HuH-7.5 (cell line): ENCODE results near the gene STAC2.

ENCODE experiments used
- DNase-seq: peaks from one replicate; pipeline ENCODE4 v3.0.0; 2011; ENCODE audit warnings: low spot score

The STAC2 gene

GRCh38 chr17:39231591-39232551, 6.1 kb upstream of the STAC2 start:
- DNase-seq = peak; percentile 75

GRCh38 chr17:39231091-39231561, 5.4 kb upstream of the STAC2 start:
- peak; percentile 12 for DNase-seq

DNA sequence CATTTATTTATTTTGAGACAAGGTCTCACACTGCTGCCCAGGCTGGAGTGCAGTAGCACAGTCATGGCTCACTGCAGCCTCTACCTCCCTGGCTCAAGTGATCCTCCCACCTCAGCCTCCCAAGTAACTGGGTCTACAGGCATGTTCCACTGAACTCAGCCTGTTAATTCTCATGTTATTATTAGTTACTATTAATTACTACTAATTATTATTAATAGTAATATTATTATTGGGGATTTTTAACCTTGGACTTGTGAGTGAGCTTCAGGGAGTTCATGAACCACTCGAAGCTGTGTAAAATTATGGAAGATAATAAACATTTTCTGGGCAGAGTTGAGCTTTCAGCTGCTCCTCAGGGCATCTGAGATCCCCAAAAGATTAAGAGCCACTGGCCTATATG, 4.6 kb upstream of the STAC2 start:
- DNase-seq = no peak

DNA sequence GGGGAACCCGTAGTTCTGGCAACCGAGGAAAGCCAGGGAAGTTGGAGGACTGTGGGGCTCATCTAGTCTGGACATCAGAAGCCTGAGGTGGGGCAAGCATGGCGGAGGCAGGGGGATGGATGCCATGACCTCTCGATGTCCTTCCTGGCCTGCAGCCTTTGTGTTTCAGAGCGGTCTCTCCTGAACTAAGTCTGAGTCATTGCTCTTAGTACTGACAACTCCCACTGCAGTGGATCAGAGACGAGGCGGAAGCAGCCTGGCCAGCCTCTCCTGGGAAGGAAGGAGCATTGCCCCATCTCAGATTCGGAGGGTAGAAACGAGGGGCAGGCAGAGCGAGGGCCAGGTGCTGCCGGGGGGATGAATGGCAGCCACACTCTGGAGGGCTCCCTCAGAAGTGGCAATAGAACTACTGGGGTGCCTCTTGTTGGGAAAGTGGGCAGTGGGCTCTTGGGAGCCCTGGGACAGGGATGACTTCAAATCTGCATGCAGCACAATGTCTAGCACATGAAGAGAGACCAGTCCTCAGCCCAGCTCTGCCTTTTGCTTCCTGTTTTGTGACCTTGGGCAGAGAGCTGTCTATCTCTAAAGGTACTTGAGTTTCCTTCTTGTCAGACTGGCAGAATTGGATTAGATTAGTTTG, 3.6 kb upstream of the STAC2 start:
- no peak for DNase-seq

GRCh38 chr17:39227364-39227919, 1.7 kb upstream of the STAC2 start:
- no peak for DNase-seq

DNA sequence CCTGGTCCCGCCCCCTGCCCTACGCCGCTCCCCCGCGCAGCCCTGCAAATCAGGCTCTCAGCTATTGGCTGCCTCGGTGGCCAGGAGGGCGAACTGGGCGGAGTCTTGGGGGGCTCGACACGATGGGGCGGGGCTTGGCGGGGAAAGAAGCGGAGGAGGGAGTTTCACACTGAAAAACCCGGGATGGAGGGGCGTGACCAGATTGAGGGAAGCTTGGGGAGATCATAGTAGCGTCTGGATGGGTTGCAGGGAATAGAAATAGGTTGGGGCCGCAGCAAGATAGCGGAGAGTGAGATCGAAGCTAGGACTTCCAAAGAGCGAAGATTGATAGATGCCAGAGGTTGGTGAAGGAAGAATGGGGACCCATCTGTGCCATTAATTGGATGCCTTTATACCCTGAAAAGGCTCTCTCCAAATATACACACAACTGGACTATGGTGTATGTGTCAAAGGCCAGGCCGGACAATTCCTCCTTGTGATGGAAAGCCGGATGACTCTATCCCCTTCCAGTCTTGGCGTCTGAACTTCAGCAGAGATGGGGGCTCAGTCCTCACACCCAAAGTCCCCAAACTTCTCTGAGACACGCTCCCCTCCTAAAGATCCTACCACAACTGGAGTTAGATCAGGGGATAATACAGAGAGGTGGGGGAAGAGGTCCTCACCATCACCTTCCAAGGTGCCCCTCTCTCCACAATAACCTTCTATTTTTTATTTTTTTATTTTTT, 376 bp upstream of the STAC2 start:
- DNase-seq = peak; percentile 83

DNA sequence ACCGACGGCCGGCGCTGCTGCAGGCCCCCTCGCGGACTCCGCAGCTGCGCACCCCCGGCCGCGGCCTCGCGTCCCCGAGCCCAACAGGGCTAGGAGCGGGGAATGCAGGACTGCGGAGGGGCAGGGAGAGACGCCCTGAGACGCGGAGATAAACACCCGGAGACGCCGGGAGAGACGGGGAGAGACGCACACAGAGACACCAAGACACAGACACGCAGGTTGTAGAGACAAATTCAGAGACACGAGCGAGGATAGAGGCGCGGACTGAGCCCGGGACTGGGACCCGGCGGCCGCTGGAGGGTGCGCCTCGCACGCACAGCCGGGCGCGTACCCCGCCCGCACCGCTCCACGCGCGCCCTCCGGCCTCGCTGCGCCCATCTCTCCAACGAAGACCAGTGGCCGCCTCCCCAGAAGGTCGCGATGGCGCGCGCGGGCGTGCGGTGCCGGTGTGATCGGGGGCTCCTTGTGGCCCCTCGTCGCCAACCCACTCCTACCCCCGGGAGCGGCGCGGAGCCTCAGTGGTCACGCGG, 902 bp downstream of the STAC2 start:
- DNase-seq = no peak

- no peak for DNase-seq
Measured at GRCh38 chr17:39223907-39224777, 1.6 kb downstream of the STAC2 start.

- no peak for DNase-seq
Measured at GRCh38 chr17:39222866-39223834, 2.6 kb downstream of the STAC2 start.

DNA sequence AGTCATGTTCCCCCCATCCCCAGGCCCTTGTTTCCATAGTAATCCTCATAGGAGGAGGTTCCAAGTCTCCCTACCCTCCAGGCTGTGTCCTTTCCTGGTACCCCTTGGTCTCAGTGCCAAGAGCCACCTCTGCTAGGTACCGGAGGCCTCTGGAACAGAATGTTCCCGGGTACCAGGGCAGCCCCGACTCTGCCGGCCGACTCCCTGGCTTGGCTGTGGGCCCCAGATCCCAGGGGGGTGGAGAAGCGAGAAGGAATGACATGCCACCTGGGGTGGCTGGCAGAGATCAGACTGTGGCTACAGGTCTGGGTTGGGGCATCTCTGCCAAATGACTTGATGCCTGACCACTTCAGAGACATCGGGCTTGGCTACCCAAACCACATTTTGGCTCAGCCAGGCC, 3.6 kb downstream of the STAC2 start:
- DNase-seq = no peak

GRCh38 chr17:39221572-39221971, 4.2 kb downstream of the STAC2 start:
- DNase-seq = no peak

- no peak for DNase-seq
Measured at GRCh38 chr17:39219647-39220154, 6.0 kb downstream of the STAC2 start.

DNA sequence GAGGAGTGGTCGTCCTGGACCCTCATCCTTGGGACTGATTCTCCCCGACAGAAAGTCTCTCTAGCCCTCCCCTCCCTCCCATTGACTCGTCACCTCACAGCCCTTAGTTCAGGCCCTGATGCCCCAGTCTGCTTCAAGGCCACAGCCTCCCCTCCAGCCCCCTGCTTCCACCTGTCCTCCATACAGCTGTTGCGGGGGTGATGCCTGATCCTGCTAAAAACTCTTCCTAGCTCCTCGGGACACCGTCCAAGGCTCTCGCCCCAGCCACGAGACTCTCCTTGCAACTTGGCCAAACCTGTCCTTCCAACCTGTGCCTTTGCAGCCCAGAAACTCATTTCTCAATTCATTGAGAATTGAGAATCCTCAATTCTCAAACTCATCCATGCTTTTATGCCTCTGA, 6.8 kb downstream of the STAC2 start:
- no peak for DNase-seq

DNA sequence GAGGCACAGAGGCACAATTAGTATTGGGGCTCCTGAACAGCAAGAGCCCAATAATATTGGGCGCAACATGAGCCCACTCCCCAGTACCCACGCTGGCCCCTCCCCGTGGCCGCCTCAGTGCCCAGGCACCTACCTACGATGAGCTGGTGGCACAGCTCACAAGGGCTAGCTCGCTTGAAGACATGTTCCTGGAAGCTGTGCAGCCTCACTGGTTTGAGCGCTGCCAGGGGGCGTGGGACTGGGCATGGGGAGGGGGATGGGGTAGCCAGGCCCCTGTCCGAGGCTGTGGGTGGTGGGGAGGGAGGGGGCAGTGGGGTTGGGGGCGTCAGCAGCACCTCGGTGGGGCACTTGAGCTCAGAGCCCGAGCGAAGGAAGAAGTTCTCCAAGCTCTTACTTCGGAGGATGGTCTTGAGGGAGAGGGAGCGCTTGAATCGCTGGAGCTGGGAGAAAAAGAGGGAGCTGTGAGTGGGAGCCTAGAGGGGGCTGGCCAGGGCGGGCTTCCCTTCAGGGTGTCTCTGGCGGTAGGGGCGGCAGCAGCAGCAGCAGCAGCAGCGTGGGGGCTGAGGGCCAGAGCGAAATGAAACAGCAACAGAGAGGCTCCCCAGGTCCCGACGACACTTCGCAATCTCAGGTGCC, 7.9 kb downstream of the STAC2 start:
- no peak for DNase-seq

DNA sequence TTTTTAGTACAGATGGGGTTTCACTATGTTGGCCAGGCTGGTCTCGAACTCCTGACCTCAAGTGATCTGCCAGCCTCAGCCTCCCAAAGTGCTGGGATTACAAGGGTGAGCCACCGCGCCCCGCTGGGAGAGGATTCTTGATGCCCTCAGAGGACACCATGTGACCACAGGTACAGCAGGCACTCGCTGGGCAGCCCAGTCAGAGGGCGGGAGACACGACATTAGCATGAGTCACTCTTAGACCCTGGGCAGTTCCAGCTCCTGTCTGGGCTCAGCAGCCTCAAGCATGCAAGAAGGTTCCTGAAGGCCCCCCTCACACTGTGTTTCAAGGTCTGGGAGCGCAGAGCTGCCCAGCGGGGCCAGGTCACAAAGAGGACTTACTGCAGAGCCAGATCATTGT, 11.9 kb downstream of the STAC2 start:
- no peak for DNase-seq

GRCh38 chr17:39212841-39213480, 12.8 kb downstream of the STAC2 start:
- DNase-seq = no peak

GRCh38 chr17:39212195-39212810, 13.4 kb downstream of the STAC2 start:
- no peak for DNase-seq

GRCh38 chr17:39210093-39210434, 15.7 kb downstream of the STAC2 start:
- no peak for DNase-seq
